Measurements from ENCODE around the gene PLEKHG2. TPM values are rescaled to one million over a fixed set of nuclear protein-coding genes. Genes with fewer than 3 reads are reported as not detected.
A peak's percentile ranks its signal among the peaks of the same experiment; 100 is the strongest.

The PLEKHG2 gene
- total RNA-seq, 1 experiment from 2014 or later = 29.0 TPM

DNA sequence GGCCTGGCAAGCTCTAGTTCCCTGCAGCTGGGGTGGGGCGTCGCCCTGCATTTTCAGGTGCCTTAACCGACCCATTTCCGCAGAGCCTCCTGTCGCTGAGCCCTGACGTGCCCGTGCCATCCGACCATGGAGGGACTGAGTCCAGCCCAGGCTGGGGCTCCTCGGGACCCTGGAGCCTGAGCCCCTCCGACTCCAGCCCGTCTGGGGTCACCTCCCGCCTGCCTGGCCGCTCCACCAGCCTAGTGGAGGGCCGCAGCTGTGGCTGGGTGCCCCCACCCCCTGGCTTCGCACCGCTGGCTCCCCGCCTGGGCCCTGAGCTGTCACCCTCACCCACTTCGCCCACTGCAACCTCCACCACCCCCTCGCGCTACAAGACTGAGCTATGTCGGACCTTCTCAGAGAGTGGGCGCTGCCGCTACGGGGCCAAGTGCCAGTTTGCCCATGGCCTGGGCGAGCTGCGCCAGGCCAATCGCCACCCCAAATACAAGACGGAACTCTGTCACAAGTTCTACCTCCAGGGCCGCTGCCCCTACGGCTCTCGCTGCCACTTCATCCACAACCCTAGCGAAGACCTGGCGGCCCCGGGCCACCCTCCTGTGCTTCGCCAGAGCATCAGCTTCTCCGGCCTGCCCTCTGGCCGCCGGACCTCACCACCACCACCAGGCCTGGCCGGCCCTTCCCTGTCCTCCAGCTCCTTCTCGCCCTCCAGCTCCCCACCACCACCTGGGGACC, 4.6 kb upstream of the PLEKHG2 start:
- DNase-seq (ENCODE audit: low read depth, low spot score) = no peak
- H3K4me3 ChIP-seq (replicated peaks in 1 of 2; ENCODE audit: low read depth in 1 of 2, low read length in 2 of 2) = peak overlapping the region; percentile 90 to 98
- H3K9ac ChIP-seq (ENCODE audit: low read length) = peak overlapping the region; percentile 97
- TF ChIP-seq RAD21 (IDR thresholded peaks at IDR 0.05; ENCODE audit: low read depth) (no peak), POLR2AphosphoS5 (IDR thresholded peaks at IDR 0.05; ENCODE audit: low read depth, low read length) (peak; percentile 63)
- ChIA-PET POLR2A (interaction anchor here (0.8 to 4.1 kb wide), 6 partner anchors 10 to 28 kb away, joined by 3 to 57 read pairs (median 10); partner anchors contain the start of genes MED29, PAF1 and RPS16), RAD21 (ENCODE audit: low non-redundant PET in 1 of 2, low total read pairs in 2 of 2, uncharacterized antibody in 2 of 2, unreplicated experiment in 2 of 2) (interaction anchor here (0.6 to 0.7 kb wide), 2 partner anchors 10 to 16 kb away, joined by 4 read pairs; partner anchors contain the start of gene MED29 (in 1 of the 2)), CTCF (interaction anchor here (2.4 kb wide), 1 partner anchor 10 kb away, joined by 15 read pairs; no protein-coding TSS in a partner anchor)
- H3K4me2 ChIP-seq (ENCODE audit: low read length) = peak overlapping the region; percentile 92
- intact Hi-C loops (cut with micrococcal nuclease) = no loop called here
- peaks cover 38% of the 10 kb centered on the region for H3K79me2 ChIP-seq (ENCODE audit: insufficient read depth, low read length)
- H2AFZ ChIP-seq (ENCODE audit: low read depth, low read length, poor library complexity, severe bottlenecking) = no peak overlapping the region
- no peaks in the 10 kb centered on the region for H3K9me3 ChIP-seq (ENCODE audit: control insufficient read depth in 1 of 2, insufficient read depth in 1 of 2, low read depth in 1 of 2, low read length in 2 of 2)
- H3K27me3 ChIP-seq (ENCODE audit: insufficient read depth, low read length) = no peaks in the 10 kb centered on the region
- H3K4me1 ChIP-seq (ENCODE audit: control insufficient read depth in 1 of 2, insufficient read depth in 2 of 2, low read length in 2 of 2) = peaks cover 47 to 86% of the 10 kb centered on the region in 2 experiments
- BruUV-seq (replicated peaks) = no TSS peak
- no peak for ATAC-seq
- peak overlapping the region; percentile 100 for H3K27ac ChIP-seq (ENCODE audit: low read depth, low read length)
- H3K36me3 ChIP-seq (ENCODE audit: control insufficient read depth in 1 of 2, insufficient read depth in 2 of 2, low read length in 2 of 2) = peaks cover 2 to 12% of the 10 kb centered on the region in 2 experiments; a peak in 1 of 4 replicates
- H4K20me1 ChIP-seq (ENCODE audit: insufficient read depth) = peaks cover 5% of the 10 kb centered on the region; the same call in 1 of the 2 replicates
- H3K9me2 ChIP-seq (ENCODE audit: insufficient read depth) = no peaks in the 10 kb centered on the region

DNA sequence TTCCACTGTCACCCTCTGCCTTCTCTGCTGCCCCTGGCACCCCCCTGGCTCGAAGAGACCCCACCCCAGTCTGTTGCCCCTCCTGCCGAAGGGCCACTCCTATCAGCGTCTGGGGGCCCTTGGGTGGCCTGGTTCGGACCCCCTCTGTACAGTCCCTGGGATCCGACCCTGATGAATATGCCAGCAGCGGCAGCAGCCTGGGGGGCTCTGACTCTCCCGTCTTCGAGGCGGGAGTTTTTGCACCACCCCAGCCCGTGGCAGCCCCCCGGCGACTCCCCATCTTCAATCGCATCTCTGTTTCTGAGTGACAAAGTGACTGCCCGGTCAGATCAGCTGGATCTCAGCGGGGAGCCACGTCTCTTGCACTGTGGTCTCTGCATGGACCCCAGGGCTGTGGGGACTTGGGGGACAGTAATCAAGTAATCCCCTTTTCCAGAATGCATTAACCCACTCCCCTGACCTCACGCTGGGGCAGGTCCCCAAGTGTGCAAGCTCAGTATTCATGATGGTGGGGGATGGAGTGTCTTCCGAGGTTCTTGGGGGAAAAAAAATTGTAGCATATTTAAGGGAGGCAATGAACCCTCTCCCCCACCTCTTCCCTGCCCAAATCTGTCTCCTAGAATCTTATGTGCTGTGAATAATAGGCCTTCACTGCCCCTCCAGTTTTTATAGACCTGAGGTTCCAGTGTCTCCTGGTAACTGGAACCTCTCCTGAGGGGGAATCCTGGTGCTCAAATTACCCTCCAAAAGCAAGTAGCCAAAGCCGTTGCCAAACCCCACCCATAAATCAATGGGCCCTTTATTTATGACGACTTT, 3.9 kb upstream of the PLEKHG2 start:
- Histone ChIP-seq H2AFZ (ENCODE audit: low read depth, low read length, poor library complexity, severe bottlenecking) (no peak overlapping the region), H3K4me1 (ENCODE audit: control insufficient read depth in 1 of 2, insufficient read depth in 2 of 2, low read length in 2 of 2) (peaks cover 49 to 86% of the 10 kb centered on the region in 2 experiments), H3K27ac (ENCODE audit: low read depth, low read length) (peak overlapping the region; percentile 100), H3K9me3 (ENCODE audit: control insufficient read depth in 1 of 2, insufficient read depth in 1 of 2, low read depth in 1 of 2, low read length in 2 of 2) (no peaks in the 10 kb centered on the region), H3K36me3 (ENCODE audit: control insufficient read depth in 1 of 2, insufficient read depth in 2 of 2, low read length in 2 of 2) (peaks cover 2 to 12% of the 10 kb centered on the region in 2 experiments; a peak in 1 of 4 replicates), H3K4me3 (replicated peaks in 1 of 2; ENCODE audit: low read depth in 1 of 2, low read length in 2 of 2) (peak overlapping the region; percentile 90 to 98), H3K27me3 (ENCODE audit: insufficient read depth, low read length) (no peaks in the 10 kb centered on the region), H4K20me1 (ENCODE audit: insufficient read depth) (peaks cover 5% of the 10 kb centered on the region; the same call in 1 of the 2 replicates), H3K9me2 (ENCODE audit: insufficient read depth) (no peaks in the 10 kb centered on the region), H3K79me2 (ENCODE audit: insufficient read depth, low read length) (peaks cover 38% of the 10 kb centered on the region), H3K4me2 (ENCODE audit: low read length) (peak overlapping the region; percentile 92), H3K9ac (ENCODE audit: low read length) (peak overlapping the region; percentile 97)
- ChIA-PET RAD21 (ENCODE audit: low non-redundant PET in 1 of 2, low total read pairs in 2 of 2, uncharacterized antibody in 2 of 2, unreplicated experiment in 2 of 2) (interaction anchor here (0.7 to 0.8 kb wide), 3 partner anchors 10 to 1225 kb away, joined by 3 to 5 read pairs (median 4); no protein-coding TSS in a partner anchor), POLR2A (interaction anchor here (0.8 to 4.1 kb wide), 11 partner anchors 8 to 67 kb away, joined by 3 to 57 read pairs (median 4); partner anchors contain the start of genes MED29, PAF1, RPS16 and SAMD4B), CTCF (interaction anchor here (1.0 to 2.4 kb wide), 2 partner anchors 11 to 32 kb away, joined by 5 to 15 read pairs; no protein-coding TSS in a partner anchor)
- peak; percentile 68 for DNase-seq (ENCODE audit: low read depth, low spot score)
- intact Hi-C loops (cut with micrococcal nuclease) = no loop called here
- no peak for TF ChIP-seq CEBPB (IDR thresholded peaks at IDR 0.05; ENCODE audit: low read depth)
- no peak for TF ChIP-seq POLR2A (IDR thresholded peaks at IDR 0.05; ENCODE audit: borderline replicate concordance, extremely low read depth, insufficient read depth, insufficient read length)
- no peak for TF ChIP-seq TCF7L2 (IDR thresholded peaks at IDR 0.05; ENCODE audit: borderline replicate concordance, extremely low read depth, insufficient read depth, insufficient read length)
- TF ChIP-seq ELF1 (IDR thresholded peaks at IDR 0.05; ENCODE audit: borderline replicate concordance, low read depth) = no peak
- peak; percentile 36; the same call in 1 of the 2 replicates for TF ChIP-seq POLR2AphosphoS5 (IDR thresholded peaks at IDR 0.05; ENCODE audit: low read depth, low read length)
- no peak for ATAC-seq
- TSS peak; percentile 78 for BruUV-seq (replicated peaks)
